ENCODE measurements around the gene LY6G6F.

Gene LY6G6F

GRCh38 chr6:31737315-31737990 is 30.8 kb downstream of the LY6G6F start:
- DNase-seq, result no peak

- DNase-seq, result peak in 4 of 56 donors; percentile 4 to 33 (median 10)
These were observed 31.6 kb downstream of the LY6G6F start for GRCh38 chr6:31737991-31738979.

- DNase-seq, result peak; percentile 53 to 99 (median 94)
These were observed 33.2 kb downstream of the LY6G6F start, which contains the start of gene MSH5 for GRCh38 chr6:31739639-31740396. MSH5 (plus strand) TSS chr6:31740005; CDS start chr6:31740467, 462 bp downstream.

GRCh38 chr6:31740397-31741223 is 33.9 kb downstream of the LY6G6F start:
- DNase-seq, result no peak

GRCh38 chr6:31741815-31742214 is 35.1 kb downstream of the LY6G6F start:
- DNase-seq, result no peak

GRCh38 chr6:31742894-31743293 is 36.2 kb downstream of the LY6G6F start:
- DNase-seq, result no peak

- DNase-seq, result no peak
These were observed 37.8 kb downstream of the LY6G6F start for GRCh38 chr6:31744422-31744821.

GRCh38 chr6:31749301-31750036 is 42.8 kb downstream of the LY6G6F start:
- no peak for DNase-seq

- DNase-seq, result no peak
These were observed 43.9 kb downstream of the LY6G6F start for GRCh38 chr6:31750411-31751022.

- DNase-seq, result no peak
These were observed 46.2 kb downstream of the LY6G6F start for GRCh38 chr6:31752739-31753319.

- DNase-seq, result no peak
These were observed 51.6 kb downstream of the LY6G6F start for GRCh38 chr6:31758281-31758680.
